ENCODE data around the gene CPM.
"Not testable (repeated sequence)": the region's sequence is repeated elsewhere in the genome, so short reads cannot be mapped to it uniquely, and the experiment has no call there.

CPM gene

GRCh38 chr12:68803948-68804656 is 128.9 kb downstream of the CPM start:
- no peak for DNase-seq

DNA sequence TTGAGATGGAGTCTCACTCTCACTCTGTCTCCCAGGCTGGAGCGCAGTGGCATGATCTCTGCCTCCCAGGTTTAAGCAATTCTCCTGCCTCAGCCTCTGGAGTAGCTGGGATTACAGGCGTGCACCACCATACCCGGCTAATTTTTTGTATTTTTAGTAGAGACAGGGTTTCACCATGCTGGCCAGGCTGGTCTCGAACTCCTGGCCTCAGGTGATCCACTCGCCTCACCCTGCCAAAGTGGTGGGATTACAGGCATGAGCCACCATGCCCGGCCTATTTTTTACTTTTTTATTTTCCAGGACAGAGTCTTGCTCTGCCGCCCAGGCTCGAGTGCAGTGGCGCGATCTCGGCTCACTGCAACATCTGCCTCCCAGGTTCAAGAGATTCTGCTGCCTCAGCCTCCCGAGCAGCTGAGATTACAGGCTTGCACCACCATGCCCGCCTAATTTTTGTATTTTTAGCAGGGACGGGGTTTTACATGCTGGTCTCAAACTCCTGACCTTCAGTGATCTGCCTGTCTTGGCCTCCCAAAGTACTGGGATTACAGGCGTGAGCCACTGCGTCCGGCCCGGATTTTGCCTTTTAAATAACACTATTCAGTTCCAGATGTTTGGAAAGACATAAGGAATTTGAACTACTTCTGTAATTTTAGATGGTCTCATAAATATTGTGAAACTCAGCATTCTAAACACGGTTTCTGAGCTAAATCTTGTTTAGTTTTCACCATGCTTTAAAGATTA is 129.9 kb downstream of the CPM start:
- DNase-seq: not testable (repeated sequence)

DNA sequence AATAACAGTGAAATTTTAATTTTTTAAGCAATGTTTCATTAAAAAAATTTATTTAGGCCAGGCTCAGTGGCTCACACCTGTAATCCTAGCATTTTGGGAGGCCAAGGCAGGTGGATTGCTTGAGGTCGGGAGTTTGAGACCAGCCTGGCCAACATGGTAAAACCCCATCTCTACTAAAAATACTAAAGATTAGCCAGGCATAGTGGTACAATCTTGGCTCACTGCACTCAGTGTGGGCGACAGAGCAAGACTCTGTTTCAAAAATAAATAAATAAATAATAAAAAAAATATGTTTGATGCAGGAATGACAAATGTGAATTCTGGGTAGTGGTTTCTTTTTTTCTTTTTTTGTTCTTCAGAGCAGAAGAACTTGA is 130.6 kb downstream of the CPM start:
- not testable (repeated sequence) for DNase-seq

All from activated T-cell treated with anti-CD3 and anti-CD28 coated beads, Interleukin-2, amount 50 U/mL, for 1 hour (primary cell).